Measurements from ENCODE around the gene KLK7.

The KLK7 gene

GRCh38 chr19:50967929-50968715 lies 15.6 kb downstream of the KLK7 start:
- Histone ChIP-seq H3K4me3 (ENCODE audit: severe bottlenecking) (no peak overlapping the region), H3K9me3 (ENCODE audit: severe bottlenecking) (no peaks in the 10 kb centered on the region), H3K27me3 (ENCODE audit: insufficient read depth, poor library complexity, severe bottlenecking) (no peaks in the 10 kb centered on the region), H3K27ac (ENCODE audit: poor library complexity, severe bottlenecking) (no peak overlapping the region), H3K36me3 (ENCODE audit: low read depth) (no peaks in the 10 kb centered on the region), H3K4me1 (ENCODE audit: insufficient read depth, poor library complexity, severe bottlenecking) (peaks cover 7% of the 10 kb centered on the region)
- DNase-seq (ENCODE audit: low spot score) (no peak), ATAC-seq (ENCODE audit: low read depth) (no peak)
- TF ChIP-seq CTCF (IDR thresholded peaks at IDR 0.05; ENCODE audit: poor library complexity, severe bottlenecking): no peak

GRCh38 chr19:50964266-50964665 lies 19.5 kb downstream of the KLK7 start:
- H3K36me3 ChIP-seq (ENCODE audit: low read depth): no peaks in the 10 kb centered on the region
- ATAC-seq (ENCODE audit: low read depth): no peak
- no peak overlapping the region for H3K27ac ChIP-seq (ENCODE audit: poor library complexity, severe bottlenecking)
- no peak overlapping the region for H3K4me3 ChIP-seq (ENCODE audit: severe bottlenecking)
- H3K4me1 ChIP-seq (ENCODE audit: insufficient read depth, poor library complexity, severe bottlenecking): peaks cover 2% of the 10 kb centered on the region
- TF ChIP-seq CTCF (IDR thresholded peaks at IDR 0.05; ENCODE audit: poor library complexity, severe bottlenecking): no peak
- no peaks in the 10 kb centered on the region for H3K27me3 ChIP-seq (ENCODE audit: insufficient read depth, poor library complexity, severe bottlenecking)
- H3K9me3 ChIP-seq (ENCODE audit: severe bottlenecking): no peaks in the 10 kb centered on the region
- DNase-seq (ENCODE audit: low spot score): no peak

GRCh38 chr19:50963381-50963780 lies 20.3 kb downstream of the KLK7 start:
- Histone ChIP-seq H3K4me1 (ENCODE audit: insufficient read depth, poor library complexity, severe bottlenecking) (no peaks in the 10 kb centered on the region), H3K27ac (ENCODE audit: poor library complexity, severe bottlenecking) (no peak overlapping the region), H3K9me3 (ENCODE audit: severe bottlenecking) (no peaks in the 10 kb centered on the region), H3K36me3 (ENCODE audit: low read depth) (no peaks in the 10 kb centered on the region), H3K4me3 (ENCODE audit: severe bottlenecking) (no peak overlapping the region), H3K27me3 (ENCODE audit: insufficient read depth, poor library complexity, severe bottlenecking) (no peaks in the 10 kb centered on the region)
- TF ChIP-seq CTCF (IDR thresholded peaks at IDR 0.05; ENCODE audit: poor library complexity, severe bottlenecking): no peak
- DNase-seq (ENCODE audit: low spot score) (no peak), ATAC-seq (ENCODE audit: low read depth) (no peak)

GRCh38 chr19:50962245-50962644 lies 21.5 kb downstream of the KLK7 start:
- no peak overlapping the region for H3K27ac ChIP-seq (ENCODE audit: poor library complexity, severe bottlenecking)
- TF ChIP-seq CTCF (IDR thresholded peaks at IDR 0.05; ENCODE audit: poor library complexity, severe bottlenecking): no peak

More at GRCh38 chr19:50962245-50962644, 21.5 kb downstream of the KLK7 start:
- DNase-seq (ENCODE audit: low spot score) (no peak), ATAC-seq (ENCODE audit: low read depth) (no peak)
- Histone ChIP-seq H3K36me3 (ENCODE audit: low read depth) (no peaks in the 10 kb centered on the region), H3K4me1 (ENCODE audit: insufficient read depth, poor library complexity, severe bottlenecking) (no peaks in the 10 kb centered on the region), H3K27me3 (ENCODE audit: insufficient read depth, poor library complexity, severe bottlenecking) (no peaks in the 10 kb centered on the region), H3K9me3 (ENCODE audit: severe bottlenecking) (no peaks in the 10 kb centered on the region), H3K4me3 (ENCODE audit: severe bottlenecking) (no peak overlapping the region)
